Daoy (cell line): ENCODE measurements around the gene SRGAP1. TPM values are rescaled to one million over a fixed set of nuclear protein-coding genes. Genes with fewer than 3 reads are reported as not detected.
A peak's percentile ranks its signal among the peaks of the same experiment; 100 is the strongest.
"Not testable (repeated sequence)": the region's sequence is repeated elsewhere in the genome, so short reads cannot be mapped to it uniquely, and the experiment has no call there.

ENCODE experiments used
- DNase-seq: peaks from one replicate; pipeline ENCODE4 v3.0.0-alpha.2; 2015; ENCODE audit warnings: low read depth
- total RNA-seq: library from RNA; depleted of rRNA; stranded (reverse); fragments of >200 nt; shearing (Covaris generic); gene quantifications from 2 replicates; pipeline ENCODE4 v1.2.3, GENCODE V29; 2014

Gene SRGAP1
- total RNA-seq, 1 experiment from 2014 or later = 0.91 TPM

GRCh38 chr12:63869656-63870055 is 25.2 kb downstream of the SRGAP1 start:
- DNase-seq = no peak

GRCh38 chr12:63870838-63871237 is 26.3 kb downstream of the SRGAP1 start:
- no peak for DNase-seq

GRCh38 chr12:63874897-63875480 is 30.5 kb downstream of the SRGAP1 start:
- DNase-seq = no peak

- DNase-seq = no peak
These were observed 31.2 kb downstream of the SRGAP1 start for GRCh38 chr12:63875703-63876102.

GRCh38 chr12:63876980-63877379 is 32.5 kb downstream of the SRGAP1 start:
- DNase-seq = no peak

GRCh38 chr12:63877693-63878092 is 33.2 kb downstream of the SRGAP1 start:
- no peak for DNase-seq

GRCh38 chr12:63880235-63880634 is 35.7 kb downstream of the SRGAP1 start:
- not testable (repeated sequence) for DNase-seq

GRCh38 chr12:63880742-63881263 is 36.3 kb downstream of the SRGAP1 start:
- no peak for DNase-seq

- DNase-seq = peak; percentile 9
These were observed 38.3 kb downstream of the SRGAP1 start for GRCh38 chr12:63882844-63883243.

- DNase-seq = no peak
These were observed 40.9 kb downstream of the SRGAP1 start for GRCh38 chr12:63885401-63885800.

- peak; percentile 30 for DNase-seq
These were observed 44.6 kb downstream of the SRGAP1 start for GRCh38 chr12:63888908-63889635.

- DNase-seq = no peak
These were observed 45.4 kb downstream of the SRGAP1 start for GRCh38 chr12:63889721-63890509.

- no peak for DNase-seq
These were observed 48.7 kb downstream of the SRGAP1 start for GRCh38 chr12:63893170-63893569.

GRCh38 chr12:63894132-63894531 is 49.6 kb downstream of the SRGAP1 start:
- no peak for DNase-seq

GRCh38 chr12:63895841-63896240 is 51.3 kb downstream of the SRGAP1 start:
- DNase-seq = no peak

GRCh38 chr12:63897931-63898330 is 53.4 kb downstream of the SRGAP1 start:
- peak; percentile 35 for DNase-seq

- DNase-seq = no peak
These were observed 54.4 kb downstream of the SRGAP1 start for GRCh38 chr12:63898764-63899337.

GRCh38 chr12:63899396-63899795 is 54.9 kb downstream of the SRGAP1 start:
- no peak for DNase-seq

GRCh38 chr12:63900922-63901793 is 56.7 kb downstream of the SRGAP1 start:
- no peak for DNase-seq

- no peak for DNase-seq
These were observed 60.2 kb downstream of the SRGAP1 start for GRCh38 chr12:63904653-63905052.

GRCh38 chr12:63905544-63905943 is 61.0 kb downstream of the SRGAP1 start:
- no peak for DNase-seq
